ENCODE measurements around the gene AFAP1L1. TPM values are rescaled to one million over a fixed set of nuclear protein-coding genes. Genes with fewer than 3 reads are reported as not detected.
"Not testable (repeated sequence)": the region's sequence is repeated elsewhere in the genome, so short reads cannot be mapped to it uniquely, and the experiment has no call there.

AFAP1L1 gene
- total and polyA plus RNA-seq, 2 donors from 2014 or later, result 4.8 to 14.8 TPM

- H3K27ac ChIP-seq (ENCODE audit: low read depth in 2 of 2, low read length in 2 of 2), result no peak overlapping the region
- no peaks in the 10 kb centered on the region for H3K9me3 ChIP-seq (ENCODE audit: control insufficient read depth in 2 of 3, insufficient read depth in 1 of 3, low read length in 3 of 3)
- no peak for DNase-seq
- no peak for TF ChIP-seq CTCF (IDR thresholded peaks at IDR 0.05; ENCODE audit: borderline replicate concordance, extremely low read depth, insufficient read depth)
- peaks cover 0 to 5% (median 0%) of the 10 kb centered on the region in 3 donors for H3K4me1 ChIP-seq (ENCODE audit: control insufficient read depth in 2 of 3, insufficient read depth in 2 of 3, low read depth in 1 of 3, low read length in 3 of 3)
- no peaks in the 10 kb centered on the region for H3K27me3 ChIP-seq (ENCODE audit: control insufficient read depth, insufficient read depth, low read length)
- intact Hi-C loops (cut with DNase I), result no loop called here
- H3K4me3 ChIP-seq (ENCODE audit: low read length in 3 of 3), result no peak overlapping the region
- H3K9ac ChIP-seq (ENCODE audit: low read length in 3 of 3), result no peak overlapping the region
- no peaks in the 10 kb centered on the region for H3K36me3 ChIP-seq (ENCODE audit: control insufficient read depth in 2 of 3, insufficient read depth in 3 of 3, low read length in 3 of 3)
- FAIRE-seq, result no peak
These were observed 117.0 kb downstream of the AFAP1L1 start for GRCh38 chr5:149388498-149389190.

- no peaks in the 10 kb centered on the region for H3K36me3 ChIP-seq (ENCODE audit: control insufficient read depth in 2 of 3, insufficient read depth in 3 of 3, low read length in 3 of 3)
- DNase-seq (no peak), FAIRE-seq (no peak)
- intact Hi-C loops (cut with DNase I), result no loop called here
- H3K9ac ChIP-seq (ENCODE audit: low read length in 3 of 3), result no peak overlapping the region
- no peaks in the 10 kb centered on the region for H3K27me3 ChIP-seq (ENCODE audit: control insufficient read depth, insufficient read depth, low read length)
- H3K27ac ChIP-seq (ENCODE audit: low read depth in 2 of 2, low read length in 2 of 2), result no peak overlapping the region
- peaks cover 0 to 5% (median 0%) of the 10 kb centered on the region in 3 donors for H3K4me1 ChIP-seq (ENCODE audit: control insufficient read depth in 2 of 3, insufficient read depth in 2 of 3, low read depth in 1 of 3, low read length in 3 of 3)
- no peak for TF ChIP-seq CTCF (IDR thresholded peaks at IDR 0.05; ENCODE audit: borderline replicate concordance, extremely low read depth, insufficient read depth)
- H3K4me3 ChIP-seq (ENCODE audit: low read length in 3 of 3), result no peak overlapping the region
- no peaks in the 10 kb centered on the region for H3K9me3 ChIP-seq (ENCODE audit: control insufficient read depth in 2 of 3, insufficient read depth in 1 of 3, low read length in 3 of 3)
These were observed 118.2 kb downstream of the AFAP1L1 start for GRCh38 chr5:149389552-149390495.

GRCh38 chr5:149391076-149391475, 119.4 kb downstream of the AFAP1L1 start:
- H3K4me3 ChIP-seq (ENCODE audit: low read length in 3 of 3); H3K9me3 ChIP-seq (ENCODE audit: control insufficient read depth in 2 of 3, insufficient read depth in 1 of 3, low read length in 3 of 3); H3K27ac ChIP-seq (ENCODE audit: low read depth in 2 of 2, low read length in 2 of 2); DNase-seq; FAIRE-seq; intact Hi-C loops (cut with DNase I); H3K4me1 ChIP-seq (ENCODE audit: control insufficient read depth in 2 of 3, insufficient read depth in 2 of 3, low read depth in 1 of 3, low read length in 3 of 3); H3K9ac ChIP-seq (ENCODE audit: low read length in 3 of 3); H3K27me3 ChIP-seq (ENCODE audit: control insufficient read depth, insufficient read depth, low read length); H3K36me3 ChIP-seq (ENCODE audit: control insufficient read depth in 2 of 3, insufficient read depth in 3 of 3, low read length in 3 of 3): not testable (repeated sequence)

Other genes with a start within 250 kb of the AFAP1L1 start
- gene SH3TC2, start 208.8 kb upstream of the AFAP1L1 start, total RNA-seq, result 1.3 TPM
- 0.17 TPM for gene SH3TC2, start 208.8 kb upstream of the AFAP1L1 start, polyA plus RNA-seq (ENCODE audit: insufficient read depth, low read depth, low replicate concordance)
- gene ABLIM3, start 130.4 kb upstream of the AFAP1L1 start, total RNA-seq, result 21.7 TPM
- 20.1 TPM for gene ABLIM3, start 130.4 kb upstream of the AFAP1L1 start, polyA plus RNA-seq (ENCODE audit: insufficient read depth, low read depth, low replicate concordance)
- 16.9 TPM for gene GRPEL2, start 73.6 kb downstream of the AFAP1L1 start, total RNA-seq
- 7.6 TPM for gene GRPEL2, start 73.6 kb downstream of the AFAP1L1 start, polyA plus RNA-seq (ENCODE audit: insufficient read depth, low read depth, low replicate concordance)
- 7.2 TPM for gene PCYOX1L, start 86.2 kb downstream of the AFAP1L1 start, total RNA-seq
- gene PCYOX1L, start 86.2 kb downstream of the AFAP1L1 start, polyA plus RNA-seq (ENCODE audit: insufficient read depth, low read depth, low replicate concordance), result 9.0 TPM
- gene IL17B, start 107.4 kb downstream of the AFAP1L1 start, total RNA-seq, result 1.4 TPM
- 4.7 TPM for gene IL17B, start 107.4 kb downstream of the AFAP1L1 start, polyA plus RNA-seq (ENCODE audit: insufficient read depth, low read depth, low replicate concordance)

All from kidney (tissue), 14 donors.